ENCODE measurements around the gene ST8SIA1.

DNA sequence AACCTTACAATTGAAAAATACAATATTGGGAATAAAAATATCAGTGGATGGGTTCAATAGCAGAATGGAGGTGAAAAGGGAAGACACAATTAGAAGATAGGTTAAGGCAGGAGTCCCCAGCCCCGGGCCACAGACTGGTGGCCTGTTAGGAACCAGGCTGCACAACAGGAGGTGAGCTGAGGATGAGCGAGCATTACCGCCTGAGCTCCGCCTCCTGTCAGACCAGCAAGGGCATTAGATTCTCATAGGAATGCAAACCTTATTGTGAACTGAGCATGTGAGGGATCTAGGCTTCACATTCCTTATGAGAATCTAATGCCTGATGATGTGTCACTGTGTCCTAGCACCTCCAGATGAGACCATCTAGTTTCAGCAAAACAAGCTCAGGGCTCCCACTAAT, 27.3 kb upstream of the ST8SIA1 start:
- TF ChIP-seq POLR2A (IDR thresholded peaks at IDR 0.05) = no peak
- TF ChIP-seq, protein P1, sequence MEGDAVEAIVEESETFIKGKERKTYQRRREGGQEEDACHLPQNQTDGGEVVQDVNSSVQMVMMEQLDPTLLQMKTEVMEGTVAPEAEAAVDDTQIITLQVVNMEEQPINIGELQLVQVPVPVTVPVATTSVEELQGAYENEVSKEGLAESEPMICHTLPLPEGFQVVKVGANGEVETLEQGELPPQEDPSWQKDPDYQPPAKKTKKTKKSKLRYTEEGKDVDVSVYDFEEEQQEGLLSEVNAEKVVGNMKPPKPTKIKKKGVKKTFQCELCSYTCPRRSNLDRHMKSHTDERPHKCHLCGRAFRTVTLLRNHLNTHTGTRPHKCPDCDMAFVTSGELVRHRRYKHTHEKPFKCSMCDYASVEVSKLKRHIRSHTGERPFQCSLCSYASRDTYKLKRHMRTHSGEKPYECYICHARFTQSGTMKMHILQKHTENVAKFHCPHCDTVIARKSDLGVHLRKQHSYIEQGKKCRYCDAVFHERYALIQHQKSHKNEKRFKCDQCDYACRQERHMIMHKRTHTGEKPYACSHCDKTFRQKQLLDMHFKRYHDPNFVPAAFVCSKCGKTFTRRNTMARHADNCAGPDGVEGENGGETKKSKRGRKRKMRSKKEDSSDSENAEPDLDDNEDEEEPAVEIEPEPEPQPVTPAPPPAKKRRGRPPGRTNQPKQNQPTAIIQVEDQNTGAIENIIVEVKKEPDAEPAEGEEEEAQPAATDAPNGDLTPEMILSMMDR (IDR thresholded peaks at IDR 0.05) = no peak

All from gastroesophageal sphincter (tissue), 3 donors.